Measurements from ENCODE around the gene HEXB. TPM values are rescaled to one million over a fixed set of nuclear protein-coding genes. Genes with fewer than 3 reads are reported as not detected.

The HEXB gene
- total RNA-seq, 1 experiment from 2014 or later: 65.3 TPM

- intact Hi-C loops (cut with micrococcal nuclease; ENCODE audit: unreplicated experiment): no loop called here
- no peak for TF ChIP-seq CTCF (conservative IDR thresholded peaks at IDR 0.05; ENCODE audit: low read depth, low read length)
- TF ChIP-seq EZH2 (IDR thresholded peaks at IDR 0.05; ENCODE audit: borderline replicate concordance, low read depth, low read length, poor library complexity, severe bottlenecking): no peak
- Histone ChIP-seq H3K4me3 (ENCODE audit: low read depth, low read length, poor library complexity, severe bottlenecking) (no peak overlapping the region), H3K9me3 (ENCODE audit: low read depth, low read length, poor library complexity, severe bottlenecking) (no peaks in the 10 kb centered on the region), H3K27me3 (replicated peaks; ENCODE audit: insufficient read depth, low read depth, low read length, poor library complexity) (no peaks in the 10 kb centered on the region), H3K4me1 (ENCODE audit: insufficient read depth, low read length, poor library complexity, severe bottlenecking) (no peaks in the 10 kb centered on the region), H3K27ac (ENCODE audit: low read depth, low read length, poor library complexity, severe bottlenecking) (no peak overlapping the region), H3K36me3 (ENCODE audit: insufficient read depth, low read length, poor library complexity, severe bottlenecking) (peaks cover 9% of the 10 kb centered on the region)
- no peak for DNase-seq (ENCODE audit: low spot score)
- ChIA-PET POLR2A (ENCODE audit: low non-redundant PET) (no interaction called here), CTCF (no interaction called here)
- no TSS peak for BruUV-seq (replicated peaks)
Measured at GRCh38 chr5:74693191-74693590, 8.2 kb downstream of the HEXB start.

GRCh38 chr5:74717596-74717995 is 32.6 kb downstream of the HEXB start:
- Histone ChIP-seq H3K36me3 (ENCODE audit: insufficient read depth, low read length, poor library complexity, severe bottlenecking) (peaks cover 33% of the 10 kb centered on the region), H3K27me3 (replicated peaks; ENCODE audit: insufficient read depth, low read depth, low read length, poor library complexity) (no peaks in the 10 kb centered on the region), H3K27ac (ENCODE audit: low read depth, low read length, poor library complexity, severe bottlenecking) (no peak overlapping the region), H3K9me3 (ENCODE audit: low read depth, low read length, poor library complexity, severe bottlenecking) (no peaks in the 10 kb centered on the region), H3K4me1 (ENCODE audit: insufficient read depth, low read length, poor library complexity, severe bottlenecking) (no peaks in the 10 kb centered on the region), H3K4me3 (ENCODE audit: low read depth, low read length, poor library complexity, severe bottlenecking) (no peak overlapping the region)
- DNase-seq (ENCODE audit: low spot score): no peak
- intact Hi-C loops (cut with micrococcal nuclease; ENCODE audit: unreplicated experiment): no loop called here
- ChIA-PET POLR2A (ENCODE audit: low non-redundant PET) (interaction anchor here (0.6 kb wide), 1 partner anchor 41 kb away, joined by 3 read pairs; no protein-coding TSS in a partner anchor), CTCF (no interaction called here)
- no peak for TF ChIP-seq EZH2 (IDR thresholded peaks at IDR 0.05; ENCODE audit: borderline replicate concordance, low read depth, low read length, poor library complexity, severe bottlenecking)
- no peak for TF ChIP-seq CTCF (conservative IDR thresholded peaks at IDR 0.05; ENCODE audit: low read depth, low read length)
- BruUV-seq (replicated peaks): no TSS peak

- no peaks in the 10 kb centered on the region for H3K9me3 ChIP-seq (ENCODE audit: low read depth, low read length, poor library complexity, severe bottlenecking)
- DNase-seq (ENCODE audit: low spot score): no peak
- TF ChIP-seq EZH2 (IDR thresholded peaks at IDR 0.05; ENCODE audit: borderline replicate concordance, low read depth, low read length, poor library complexity, severe bottlenecking) (no peak), CTCF (conservative IDR thresholded peaks at IDR 0.05; ENCODE audit: low read depth, low read length) (no peak)
- BruUV-seq (replicated peaks): no TSS peak
- intact Hi-C loops (cut with micrococcal nuclease; ENCODE audit: unreplicated experiment): no loop called here
- no peaks in the 10 kb centered on the region for H3K4me1 ChIP-seq (ENCODE audit: insufficient read depth, low read length, poor library complexity, severe bottlenecking)
- peaks cover 30% of the 10 kb centered on the region for H3K36me3 ChIP-seq (ENCODE audit: insufficient read depth, low read length, poor library complexity, severe bottlenecking)
- no peaks in the 10 kb centered on the region for H3K27me3 ChIP-seq (replicated peaks; ENCODE audit: insufficient read depth, low read depth, low read length, poor library complexity)
- H3K27ac ChIP-seq (ENCODE audit: low read depth, low read length, poor library complexity, severe bottlenecking): no peak overlapping the region
- H3K4me3 ChIP-seq (ENCODE audit: low read depth, low read length, poor library complexity, severe bottlenecking): no peak overlapping the region
- CTCF ChIA-PET: no interaction called here
- POLR2A ChIA-PET (ENCODE audit: low non-redundant PET): no interaction called here
Measured at GRCh38 chr5:74722271-74722670, 37.2 kb downstream of the HEXB start.
